HCT116 (cell line): ENCODE measurements around the gene CDK5RAP2. TPM values are rescaled to one million over a fixed set of nuclear protein-coding genes. Genes with fewer than 3 reads are reported as not detected.

Source experiments
- ATAC-seq: fragments of 200-7000 bp; cut with Tn5 transposase; 2 replicates; pipeline ENCODE4 v1.9.1; 2020; ENCODE audit warnings: mild to moderate bottlenecking, moderate library complexity
- BruUV-seq: library from RNA; stranded (reverse); fragments of 400-500 nt; replicated peaks from 2 replicates; lab custom pipeline; 2021; lab: Mats Ljungman, UMichigan
- CTCF ChIA-PET: fragments of 300-600 bp; sonication (Branson Sonifier 250); formaldehyde crosslinking; loops from one replicate; lab custom pipeline; 2021; ENCODE audit warnings: antibody characterized with exemption; lab: Charles Lee
- POLR2A ChIA-PET: fragments of 300-600, 350-600 bp; sonication (Branson Sonifier 250); formaldehyde crosslinking; loops from one replicate; lab custom pipeline; 2021; ENCODE audit warnings: antibody characterized with exemption; lab: Charles Lee
- RAD21 ChIA-PET, 2 experiments: fragments of 300-600 bp; sonication (Branson Sonifier 250); formaldehyde crosslinking; loops; one replicate each; lab custom pipeline; 2023; ENCODE audit warnings: low total read pairs in 2 of 2; ENCODE audit not compliant: uncharacterized antibody in 2 of 2, unreplicated experiment in 2 of 2, low non-redundant PET in 1 of 2; lab: Charles Lee
- DNase-seq: peaks from one replicate; pipeline ENCODE4 v3.0.0-alpha.2; 2010; ENCODE audit warnings: low read depth, low spot score
- H2AFZ ChIP-seq: fragments of 200-600 bp; shearing (Covaris generic), sonication (generic); 2 replicates; pipeline ENCODE4 v1.6.1; 2017; ENCODE audit warnings: low read depth, mixed run types, mixed read lengths, antibody characterized with exemption, low read length; ENCODE audit not compliant: poor library complexity, severe bottlenecking
- H3K27ac ChIP-seq: 2 replicates; pipeline ENCODE4 v1.5.1; 2012; ENCODE audit warnings: low read depth, low read length
- H3K27me3 ChIP-seq: fragments of 200-600 bp; sonication (generic); 2 replicates; pipeline ENCODE4 v1.6.1; 2016; ENCODE audit warnings: mixed run types, low read length, mixed read lengths; ENCODE audit not compliant: insufficient read depth
- H3K36me3 ChIP-seq, 2 experiments: fragments of 200-500 bp in 1 of 2; fragments of 200-600 bp in 1 of 2; sonication (Bioruptor generic) in 1 of 2; sonication (generic) in 1 of 2; 2 replicates each; pipeline versions ENCODE4 v1.5.1 to v1.6.1; 2014 to 2016; ENCODE audit warnings: low read length in 2 of 2, inconsistent platforms in 1 of 2, mixed read lengths in 1 of 2, mixed run types in 1 of 2; ENCODE audit not compliant: insufficient read depth in 2 of 2, control insufficient read depth in 1 of 2
- H3K4me1 ChIP-seq, 2 experiments: fragments of 200-600 bp in 1 of 2; sonication (generic) in 1 of 2; 2 replicates each; pipeline versions ENCODE4 v1.5.1 to v1.6.1; 2012 to 2017; ENCODE audit warnings: low read length in 2 of 2, inconsistent platforms in 1 of 2, mild to moderate bottlenecking in 1 of 2, mixed read lengths in 1 of 2, mixed run types in 1 of 2, moderate library complexity in 1 of 2; ENCODE audit not compliant: insufficient read depth in 2 of 2, control insufficient read depth in 1 of 2
- H3K4me2 ChIP-seq: fragments of 200-600 bp; sonication (generic); 2 replicates; pipeline ENCODE4 v1.6.1; 2017; ENCODE audit warnings: mixed run types, low read length, mixed read lengths
- H3K4me3 ChIP-seq, 2 experiments: fragments of 200-600 bp in 1 of 2; sonication (generic) in 1 of 2; replicated peaks in 1 of 2; 2 replicates each; pipeline ENCODE4 v1.5.1; 2011 to 2016; ENCODE audit warnings: low read length in 2 of 2, control low read depth in 1 of 2, low read depth in 1 of 2, mild to moderate bottlenecking in 1 of 2, mixed read lengths in 1 of 2, mixed run types in 1 of 2
- H3K79me2 ChIP-seq: fragments of 200-600 bp; sonication (generic); 2 replicates; pipeline ENCODE4 v1.6.1; 2017; ENCODE audit warnings: mild to moderate bottlenecking, mixed run types, low read length, moderate library complexity, mixed read lengths; ENCODE audit not compliant: insufficient read depth
- H3K9ac ChIP-seq: fragments of 200-600 bp; sonication (generic); 2 replicates; pipeline ENCODE4 v1.6.1; 2016; ENCODE audit warnings: low read length, mixed read lengths
- H3K9me2 ChIP-seq: fragments of 200-600 bp; sonication (generic), shearing (Covaris generic); 2 replicates; pipeline ENCODE4 v1.6.1; 2017; ENCODE audit warnings: mixed run types, mild to moderate bottlenecking, moderate library complexity; ENCODE audit not compliant: insufficient read depth
- H3K9me3 ChIP-seq, 2 experiments: fragments of 200-500 bp in 1 of 2; fragments of 200-600 bp in 1 of 2; sonication (Bioruptor generic) in 1 of 2; sonication (generic) in 1 of 2; 2 replicates each; pipeline ENCODE4 v1.6.1; 2014 to 2017; ENCODE audit warnings: low read length in 2 of 2, mixed read lengths in 2 of 2, inconsistent platforms in 1 of 2, low read depth in 1 of 2, mild to moderate bottlenecking in 1 of 2, mixed run types in 1 of 2, moderate library complexity in 1 of 2; ENCODE audit not compliant: control insufficient read depth in 1 of 2, insufficient read depth in 1 of 2
- H4K20me1 ChIP-seq: fragments of 200-600 bp; sonication (generic), shearing (Covaris generic); 2 replicates; pipeline ENCODE4 v1.6.1; 2017; ENCODE audit warnings: mixed run types, mild to moderate bottlenecking, moderate library complexity; ENCODE audit not compliant: insufficient read depth
- ELF1 ChIP-seq: IDR thresholded peaks from 2 replicates; pipeline ENCODE4 v1.6.1; 2012; ENCODE audit warnings: low read depth, borderline replicate concordance
- MAX ChIP-seq: IDR thresholded peaks from 2 replicates; pipeline ENCODE4 v1.6.1; 2012
- POLR2AphosphoS5 ChIP-seq: IDR thresholded peaks from 2 replicates; pipeline ENCODE4 v1.6.1; 2011; ENCODE audit warnings: mild to moderate bottlenecking, low read depth, low read length, moderate library complexity
- REST ChIP-seq: IDR thresholded peaks from 2 replicates; pipeline ENCODE4 v1.6.1; 2012; ENCODE audit warnings: low read depth
- SIN3A ChIP-seq: IDR thresholded peaks from 2 replicates; pipeline ENCODE4 v1.6.1; 2012; ENCODE audit warnings: low read depth
- intact Hi-C: fragments of 100-400 bp; cut with micrococcal nuclease; formaldehyde crosslinking; loops from 2 replicates; pipeline ENCODE4 v1.10.0; 2022
- total RNA-seq: library from RNA; stranded (reverse); gene quantifications from one replicate; pipeline ENCODE4 v1.2.1, GENCODE V29; 2021; ENCODE audit not compliant: unreplicated experiment

The CDK5RAP2 gene
- total RNA-seq, 1 experiment from 2014 or later: 56.2 TPM

- no peak for TF ChIP-seq REST
- TF ChIP-seq ELF1: no peak
- no peak for TF ChIP-seq SIN3A
Measured at GRCh38 chr9:120610975-120611689, 31.2 kb upstream of the CDK5RAP2 start (continued).

- no TSS peak for BruUV-seq
- RAD21 ChIA-PET: no interaction called here
- Histone ChIP-seq H4K20me1 (no peaks in the 10 kb centered on the region), H3K27me3 (no peaks in the 10 kb centered on the region), H3K9me2 (no peaks in the 10 kb centered on the region), H3K4me3 (no peak overlapping the region), H3K9ac (no peak overlapping the region), H3K4me2 (no peak overlapping the region), H3K36me3 (no peaks in the 10 kb centered on the region), H3K27ac (no peak overlapping the region), H3K4me1 (no peaks in the 10 kb centered on the region), H3K79me2 (no peaks in the 10 kb centered on the region), H3K9me3 (no peaks in the 10 kb centered on the region), H2AFZ (no peak overlapping the region)
- TF ChIP-seq MAX (no peak), REST (no peak), POLR2AphosphoS5 (no peak), ELF1 (no peak)
- CTCF ChIA-PET: interaction anchor here (1.2 kb wide), 1 partner anchor 10 kb away, joined by 3 read pairs; no protein-coding TSS in a partner anchor
- intact Hi-C loops: no loop called here
- DNase-seq: no peak
- ATAC-seq: no peak
- POLR2A ChIA-PET: no interaction called here
Measured at GRCh38 chr9:120609636-120610035, 29.7 kb upstream of the CDK5RAP2 start.
